CD4-positive, alpha-beta T cell treated with Interleukin-6 at 100 ng/mL for 8 hours (primary cell): ENCODE measurements around the gene SLC29A3.

ENCODE experiments used
- DNase-seq: peaks from one replicate; pipeline ENCODE4 v3.0.0-alpha.2; 2020; ENCODE audit warnings: mixed read lengths, low spot score

The SLC29A3 gene

GRCh38 chr10:71392791-71393781 lies 74.0 kb downstream of the SLC29A3 start:
- DNase-seq = no peak

DNA sequence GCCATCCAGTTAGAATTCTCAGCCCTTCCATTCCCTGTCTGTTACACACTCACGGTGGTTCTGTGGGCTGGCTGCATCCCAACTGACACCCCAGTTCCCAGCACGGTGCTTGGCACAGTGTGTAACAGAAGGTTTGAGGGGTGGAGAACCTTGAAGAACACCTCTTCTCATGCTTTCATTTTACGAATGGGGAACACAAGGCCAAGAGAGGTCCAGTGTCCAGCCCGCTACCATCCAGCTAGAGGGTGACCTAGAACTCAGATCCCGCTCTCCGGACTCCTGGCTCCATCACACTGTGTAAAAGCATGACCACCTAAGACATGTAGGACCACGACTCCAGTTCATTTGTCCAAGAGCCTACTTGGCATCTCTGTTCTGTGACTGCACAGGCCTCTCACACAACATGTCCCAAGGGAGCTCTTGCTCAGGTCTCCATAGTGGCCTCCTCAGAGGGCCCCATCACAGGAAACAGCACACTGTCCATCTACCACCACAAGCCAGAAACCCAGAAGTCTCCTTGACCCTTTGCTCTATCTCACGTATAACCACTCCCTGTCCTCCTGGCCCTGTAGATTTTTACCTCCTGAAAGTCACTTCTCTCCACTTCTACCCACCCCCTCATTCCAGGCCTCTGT lies 74.9 kb downstream of the SLC29A3 start:
- no peak for DNase-seq

DNA sequence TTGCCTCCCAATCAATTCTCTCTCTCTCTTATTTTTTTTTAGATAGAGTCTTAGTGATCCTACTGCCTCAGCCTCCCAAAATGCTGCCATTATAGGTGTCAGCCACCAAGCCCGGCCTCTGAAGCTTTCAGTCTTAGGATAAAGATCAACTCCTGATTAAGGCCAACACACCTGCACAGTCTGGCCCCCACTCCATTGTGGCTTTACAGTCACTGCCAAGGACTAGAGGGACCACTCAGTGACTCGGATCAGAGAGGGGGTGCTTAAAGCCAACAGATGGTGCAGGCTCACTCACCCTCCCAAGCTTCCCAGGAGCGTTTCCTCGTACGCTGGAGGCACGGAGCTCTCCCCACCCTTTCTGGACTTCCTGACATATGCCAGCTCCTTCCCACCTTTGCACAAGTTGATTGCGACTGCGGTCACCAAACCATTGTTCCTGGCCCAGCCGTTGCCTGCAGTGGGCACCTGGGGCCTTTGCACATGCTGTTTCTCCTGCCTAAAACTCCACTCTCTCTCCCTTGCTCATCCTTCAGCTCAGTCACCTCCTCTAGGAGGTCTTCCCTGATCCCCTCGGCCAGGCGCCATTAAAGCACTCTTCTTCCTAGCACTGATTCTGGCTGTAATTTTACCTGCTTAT lies 76.0 kb downstream of the SLC29A3 start:
- DNase-seq = no peak

DNA sequence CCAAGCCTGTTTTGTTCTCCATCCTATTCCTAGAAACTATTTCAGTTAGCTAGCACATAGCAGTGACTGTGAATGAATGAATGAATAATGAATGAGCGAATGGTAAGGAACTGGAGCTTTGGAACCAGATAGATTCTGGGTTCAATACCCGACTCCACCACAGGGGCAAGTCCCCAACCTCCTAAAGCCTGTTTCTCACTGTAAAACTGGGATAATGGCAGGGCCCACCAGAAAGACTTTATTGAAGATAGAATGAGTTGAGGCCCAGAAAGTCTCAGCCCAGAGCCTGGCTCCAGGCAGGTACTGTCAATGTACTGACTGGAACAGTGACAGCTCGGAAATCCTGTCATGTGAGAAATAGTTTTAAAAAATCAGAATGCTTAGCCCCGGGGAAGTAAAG lies 76.6 kb downstream of the SLC29A3 start:
- DNase-seq = no peak

- no peak for DNase-seq
Observed at GRCh38 chr10:71396084-71396710, 77.1 kb downstream of the SLC29A3 start.

GRCh38 chr10:71396711-71397295 lies 77.7 kb downstream of the SLC29A3 start, which contains the start of gene CDH23:
TSS of gene CDH23 (plus strand) at chr10:71396920. CDS start at chr10:71439832, 42,912 bp downstream.
- DNase-seq = no peak

DNA sequence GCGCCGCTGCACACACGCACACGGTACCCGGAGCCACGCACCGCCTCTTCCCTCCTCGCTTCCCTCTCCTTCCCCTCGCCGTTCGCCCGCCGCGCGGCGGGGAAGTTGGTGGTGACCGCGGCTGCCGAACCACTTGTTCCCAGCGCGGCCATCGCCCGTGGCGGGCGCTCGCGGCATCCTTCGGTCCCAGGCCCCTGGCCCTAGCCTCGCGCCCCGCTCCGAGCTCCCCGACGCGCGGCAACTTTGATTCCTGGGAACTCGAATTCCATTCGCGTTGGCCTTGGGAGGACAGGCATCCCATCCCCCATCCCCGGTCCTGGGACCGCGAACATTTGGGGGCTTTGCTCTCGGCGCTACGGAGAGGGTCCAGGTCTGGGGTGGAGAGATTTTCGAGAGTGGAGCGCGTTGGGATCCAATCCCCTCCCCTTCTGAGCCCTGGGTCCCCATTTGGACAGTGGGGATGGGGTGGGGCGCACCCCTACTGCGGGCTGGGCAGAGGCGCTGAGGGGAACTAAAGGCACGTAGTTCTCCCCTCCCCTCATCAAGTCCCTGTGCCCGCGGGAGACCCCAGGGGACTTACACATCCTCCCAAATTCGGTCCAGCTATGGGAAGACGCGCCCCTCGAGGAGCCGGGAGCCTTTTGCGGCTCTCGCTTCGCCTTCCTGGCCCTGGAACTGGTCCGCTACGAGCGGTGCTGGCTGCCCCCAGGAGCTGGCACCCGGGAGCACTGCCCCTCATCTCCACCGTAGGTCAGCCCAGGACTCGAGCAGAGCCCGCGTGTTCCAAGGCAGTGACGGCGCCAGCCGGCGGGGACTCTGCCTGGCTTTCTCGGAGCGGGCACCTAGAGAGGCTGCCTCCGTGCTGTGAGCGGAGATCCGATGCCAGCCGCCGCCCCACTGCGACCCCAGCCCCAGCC lies 78.5 kb downstream of the SLC29A3 start:
- DNase-seq = no peak

- no peak for DNase-seq
Observed at GRCh38 chr10:71398976-71399375, 79.9 kb downstream of the SLC29A3 start.

DNA sequence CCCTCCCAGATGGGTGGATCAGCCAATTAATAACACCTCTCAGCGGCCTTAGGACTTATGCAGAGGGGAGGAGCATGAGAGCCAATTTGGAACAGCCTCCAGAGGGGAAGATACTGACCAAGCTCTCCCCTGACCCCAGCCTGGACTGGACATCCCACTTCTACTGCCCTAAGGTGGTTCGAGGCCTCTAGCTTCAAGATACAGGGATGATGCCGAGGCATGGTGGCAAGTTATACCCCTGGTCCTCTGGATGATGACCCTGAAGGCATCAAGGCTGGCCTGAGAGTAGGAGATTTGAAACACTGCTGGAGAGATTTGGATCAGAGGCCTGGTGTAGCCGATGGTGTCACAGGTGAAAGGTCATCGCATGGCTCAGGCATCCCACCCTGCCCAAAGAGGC lies 80.9 kb downstream of the SLC29A3 start:
- no peak for DNase-seq

- no peak for DNase-seq
Observed at GRCh38 chr10:71401056-71401455, 82.0 kb downstream of the SLC29A3 start.

GRCh38 chr10:71402005-71402404 lies 82.9 kb downstream of the SLC29A3 start:
- DNase-seq = no peak

DNA sequence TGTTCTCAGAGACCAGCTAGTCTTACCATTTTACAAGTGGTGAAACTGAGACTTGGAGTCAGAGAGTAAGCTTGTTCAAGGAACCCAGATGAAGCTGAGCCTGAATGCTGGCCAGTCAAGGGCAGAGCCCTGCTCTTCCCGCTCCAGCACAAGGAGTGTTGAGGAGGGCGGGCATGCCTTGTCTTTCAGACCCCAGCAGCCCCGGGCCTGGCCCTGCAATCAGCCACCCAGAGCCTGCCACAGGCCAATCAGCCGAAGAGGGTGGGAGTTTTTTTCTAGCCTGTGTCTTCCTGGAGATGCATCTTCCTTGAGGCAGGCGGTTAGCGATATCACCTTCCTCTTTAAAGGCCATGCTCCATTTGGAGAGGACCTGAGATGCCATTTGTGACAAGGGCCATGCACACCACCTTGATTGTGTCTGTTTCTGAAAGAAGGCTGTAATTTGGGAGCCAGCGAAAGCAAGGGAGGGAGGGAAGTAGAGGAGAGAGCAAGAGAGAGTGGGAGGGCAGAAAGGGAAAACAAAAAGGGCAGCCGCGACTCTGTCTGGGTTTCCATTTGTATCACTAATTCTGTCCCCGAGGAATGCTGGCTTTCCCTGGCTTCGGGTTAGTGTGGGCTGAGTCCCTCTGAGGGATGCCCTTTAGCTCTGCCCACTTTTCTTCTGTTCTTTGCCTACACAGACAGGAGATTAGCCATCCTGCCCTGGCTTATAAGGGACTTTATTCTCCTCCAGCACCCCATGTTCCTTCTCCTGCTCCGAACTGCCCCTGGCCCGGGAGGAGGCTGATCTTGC lies 85.6 kb downstream of the SLC29A3 start:
- no peak for DNase-seq

GRCh38 chr10:71406878-71407277 lies 87.8 kb downstream of the SLC29A3 start:
- no peak for DNase-seq

DNA sequence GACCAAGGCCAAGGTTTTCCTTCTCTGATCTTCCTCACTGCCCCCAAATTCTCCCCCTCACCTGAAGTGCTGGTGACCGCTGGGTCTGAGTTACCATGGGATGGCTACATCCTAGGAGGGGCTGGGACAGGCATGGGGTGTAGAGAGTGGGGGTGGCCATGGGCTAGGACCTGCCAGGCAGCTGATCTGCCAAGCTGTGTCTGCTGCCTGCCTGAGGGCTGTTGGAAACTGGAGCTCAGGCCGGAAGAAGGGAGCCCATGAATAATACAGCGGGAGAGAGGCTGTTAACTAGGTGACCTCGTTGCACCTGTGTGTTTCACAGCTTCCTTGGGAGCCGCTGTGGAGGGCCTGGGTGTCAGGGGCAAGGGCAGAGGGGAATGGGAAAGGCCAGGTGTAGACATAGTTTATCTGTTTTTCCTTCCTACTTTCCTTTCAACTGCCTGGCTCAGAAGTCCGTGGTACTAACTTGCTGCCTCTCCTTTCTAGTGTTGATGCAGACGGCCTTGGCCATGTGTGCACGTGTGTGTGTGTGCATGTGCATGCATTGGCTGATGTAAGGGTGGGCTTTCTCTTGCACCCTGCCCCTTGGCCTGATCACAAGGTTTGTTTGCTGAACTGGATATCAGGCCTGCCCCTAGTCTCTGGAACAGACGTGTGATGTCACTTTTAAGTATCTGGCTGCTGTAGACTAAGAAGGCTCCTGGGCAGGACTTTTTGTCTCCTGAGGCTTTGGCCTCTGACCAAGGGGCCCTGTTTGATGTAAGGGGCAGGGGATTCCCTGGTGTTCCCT lies 89.6 kb downstream of the SLC29A3 start:
- no peak for DNase-seq

DNA sequence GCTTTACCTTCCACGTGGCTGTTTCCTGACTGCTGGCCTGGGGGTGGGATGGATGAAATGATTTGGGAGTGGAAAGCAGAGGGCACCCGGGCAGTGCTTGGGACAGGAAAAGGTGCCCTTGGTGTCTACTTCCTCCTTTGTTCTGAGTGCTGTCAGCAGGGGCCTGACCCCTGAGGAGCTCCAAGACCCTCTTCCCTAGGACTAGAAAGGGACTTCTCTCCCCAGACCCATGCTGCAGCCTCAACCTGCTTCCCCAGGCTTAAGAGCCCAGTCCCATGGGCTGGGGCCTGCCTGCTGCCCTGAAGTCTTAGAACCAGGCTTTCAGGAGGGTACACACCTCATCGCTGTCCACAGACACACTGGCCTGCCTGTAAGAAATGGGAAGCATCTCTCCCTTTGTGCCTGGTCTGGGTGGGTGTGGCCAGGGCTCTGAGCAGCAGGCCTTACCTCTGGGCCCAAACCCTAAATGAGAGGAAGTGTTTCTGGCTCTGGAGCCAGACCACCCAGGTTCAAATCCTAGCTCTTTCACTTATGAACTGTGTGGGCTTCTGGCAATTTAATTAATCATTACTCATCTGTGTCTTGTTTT lies 90.6 kb downstream of the SLC29A3 start:
- DNase-seq = no peak
